HEK293 (cell line): ENCODE measurements around the gene SRP14.
A peak's percentile ranks its signal among the peaks of the same experiment; 100 is the strongest.

Experiments used
- SCRT2 ChIP-seq: fragments of 450-650 bp; formaldehyde crosslinking; IDR thresholded peaks from 2 replicates; pipeline ENCODE4 v1.5.1; 2016; ENCODE audit warnings: missing biosample characterization, missing genetic modification characterization
- ZBTB48 ChIP-seq: fragments of 450-650 bp; formaldehyde crosslinking; IDR thresholded peaks from 2 replicates; pipeline ENCODE4 v1.5.1; 2016; ENCODE audit warnings: missing biosample characterization, missing genetic modification characterization
- ZFP69B ChIP-seq: fragments of 450-650 bp; formaldehyde crosslinking; IDR thresholded peaks from 2 replicates; pipeline ENCODE4 v1.5.1; 2016; ENCODE audit warnings: missing biosample characterization, missing genetic modification characterization
- ZNF155 ChIP-seq: fragments of 450-650 bp; formaldehyde crosslinking; IDR thresholded peaks from 2 replicates; pipeline ENCODE4 v1.5.1; 2016; ENCODE audit warnings: missing biosample characterization, missing genetic modification characterization
- ZNF175 ChIP-seq: fragments of 450-650 bp; formaldehyde crosslinking; IDR thresholded peaks from 2 replicates; pipeline ENCODE4 v1.5.1; 2016; ENCODE audit warnings: missing biosample characterization, missing genetic modification characterization
- ZNF211 ChIP-seq: fragments of 450-650 bp; formaldehyde crosslinking; IDR thresholded peaks from 2 replicates; pipeline ENCODE4 v1.5.1; 2016; ENCODE audit warnings: low read depth, missing biosample characterization, missing genetic modification characterization
- ZNF223 ChIP-seq: fragments of 450-650 bp; formaldehyde crosslinking; IDR thresholded peaks from 2 replicates; pipeline ENCODE4 v1.5.1; 2016; ENCODE audit warnings: missing biosample characterization, missing genetic modification characterization
- ZNF335 ChIP-seq: fragments of 450-650 bp; formaldehyde crosslinking; conservative IDR thresholded peaks from 2 replicates; pipeline ENCODE4 v1.5.1; 2016; ENCODE audit warnings: missing biosample characterization, missing genetic modification characterization
- ZNF394 ChIP-seq: fragments of 450-650 bp; formaldehyde crosslinking; IDR thresholded peaks from 2 replicates; pipeline ENCODE4 v1.5.1; 2016; ENCODE audit warnings: missing biosample characterization, missing genetic modification characterization, mild to moderate bottlenecking, moderate library complexity, borderline replicate concordance
- ZNF416 ChIP-seq: fragments of 450-650 bp; formaldehyde crosslinking; IDR thresholded peaks from 2 replicates; pipeline ENCODE4 v1.5.1; 2016; ENCODE audit warnings: missing biosample characterization, missing genetic modification characterization
- ZNF549 ChIP-seq: fragments of 450-650 bp; IDR thresholded peaks from 2 replicates; pipeline ENCODE4 v1.5.1; 2018; ENCODE audit warnings: missing biosample characterization, missing genetic modification characterization, mild to moderate bottlenecking, inconsistent platforms, moderate library complexity
- ZNF585B ChIP-seq: fragments of 450-650 bp; formaldehyde crosslinking; IDR thresholded peaks from 2 replicates; pipeline ENCODE4 v1.5.1; 2016; ENCODE audit warnings: missing biosample characterization, missing genetic modification characterization
- ZNF610 ChIP-seq: fragments of 450-650 bp; formaldehyde crosslinking; IDR thresholded peaks from 2 replicates; pipeline ENCODE4 v1.5.1; 2016; ENCODE audit warnings: missing biosample characterization, missing genetic modification characterization, borderline replicate concordance
- ZNF624 ChIP-seq: fragments of 450-650 bp; formaldehyde crosslinking; IDR thresholded peaks from 2 replicates; pipeline ENCODE4 v1.5.1; 2017; ENCODE audit warnings: missing biosample characterization, missing genetic modification characterization
- ZNF747 ChIP-seq: fragments of 450-650 bp; formaldehyde crosslinking; IDR thresholded peaks from 2 replicates; pipeline ENCODE4 v1.5.1; 2016; ENCODE audit warnings: missing biosample characterization, missing genetic modification characterization
- ZNF768 ChIP-seq: fragments of 450-650 bp; formaldehyde crosslinking; IDR thresholded peaks from 2 replicates; pipeline ENCODE4 v1.5.1; 2018; ENCODE audit warnings: missing biosample characterization, mild to moderate bottlenecking, missing genetic modification characterization
- ZNF776 ChIP-seq: fragments of 450-650 bp; formaldehyde crosslinking; IDR thresholded peaks from 2 replicates; pipeline ENCODE4 v1.5.0; 2017; ENCODE audit warnings: missing biosample characterization, missing genetic modification characterization, borderline replicate concordance
- TF ChIP-seq, protein P1 (sequence below): fragments of 450-650 bp; formaldehyde crosslinking; IDR thresholded peaks from 2 replicates; pipeline ENCODE4 v1.5.1; 2016; ENCODE audit warnings: missing biosample characterization, missing genetic modification characterization
- TF ChIP-seq, protein P2 (sequence below): fragments of 450-650 bp; formaldehyde crosslinking; IDR thresholded peaks from 2 replicates; pipeline ENCODE4 v1.5.1; 2016; ENCODE audit warnings: missing biosample characterization, missing genetic modification characterization
- TF ChIP-seq, protein P3 (sequence below): fragments of 450-650 bp; formaldehyde crosslinking; IDR thresholded peaks from 2 replicates; pipeline ENCODE4 v1.5.1; 2016; ENCODE audit warnings: missing biosample characterization, missing genetic modification characterization
- TF ChIP-seq, protein P4 (sequence below): fragments of 450-650 bp; formaldehyde crosslinking; IDR thresholded peaks from 2 replicates; pipeline ENCODE4 v1.5.1; 2016; ENCODE audit warnings: missing biosample characterization, missing genetic modification characterization
- TF ChIP-seq, protein P5 (sequence below): fragments of 450-650 bp; formaldehyde crosslinking; IDR thresholded peaks from 2 replicates; pipeline ENCODE4 v1.5.1; 2016; ENCODE audit warnings: missing biosample characterization, missing genetic modification characterization

The SRP14 gene

DNA sequence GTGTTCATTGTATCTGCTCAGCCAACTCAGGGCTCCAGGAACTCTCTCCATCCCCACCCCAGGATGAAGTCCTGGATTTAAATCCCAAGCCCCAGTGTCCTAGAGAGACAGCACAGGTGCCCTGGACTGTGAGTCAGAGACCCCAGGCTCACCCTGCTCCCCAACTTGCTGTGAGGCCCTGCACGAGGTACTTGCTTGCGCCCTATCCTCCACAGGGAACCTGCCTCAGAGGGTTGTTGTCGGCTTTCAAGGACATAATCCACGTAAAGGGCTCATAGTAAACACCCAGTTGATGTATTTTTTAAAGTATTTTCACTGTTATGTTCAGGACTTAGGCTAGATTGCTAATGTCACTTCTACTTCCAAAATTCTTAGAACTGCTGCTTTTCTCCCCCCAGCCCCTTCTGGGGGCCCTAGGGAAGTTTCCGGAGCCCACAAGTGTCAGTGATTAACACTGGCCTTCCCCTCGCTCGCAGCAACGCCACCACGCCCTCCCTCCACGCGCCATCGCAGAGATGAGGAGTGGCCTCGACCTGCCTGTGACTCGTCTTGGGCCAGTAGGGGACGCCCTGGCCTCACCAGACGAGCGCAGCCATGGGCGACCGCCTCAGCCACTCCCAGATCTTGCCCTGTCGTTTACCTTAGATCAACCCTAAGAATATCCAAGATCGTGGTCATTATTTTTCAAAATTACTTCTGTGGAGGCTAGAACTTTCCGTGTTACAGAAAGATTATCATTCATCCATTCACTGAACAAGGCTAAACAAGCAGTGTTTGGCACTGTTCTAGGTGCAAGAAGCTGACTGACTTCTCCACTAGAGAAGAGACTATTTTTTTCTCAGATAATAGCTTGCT lies 6.0 kb upstream of the SRP14 start (continued):
- no peak; the same call in 1 of the 2 replicates for TF ChIP-seq ZBTB48 (tag by site-specific recombination)
- no peak for TF ChIP-seq ZNF211 (tag by site-specific recombination)
- no peak for TF ChIP-seq ZNF747 (tag by site-specific recombination)
- TF ChIP-seq ZNF175 (tag by site-specific recombination): no peak
- peak; percentile 69 for TF ChIP-seq SCRT2 (tag by site-specific recombination)
- TF ChIP-seq, protein P1, sequence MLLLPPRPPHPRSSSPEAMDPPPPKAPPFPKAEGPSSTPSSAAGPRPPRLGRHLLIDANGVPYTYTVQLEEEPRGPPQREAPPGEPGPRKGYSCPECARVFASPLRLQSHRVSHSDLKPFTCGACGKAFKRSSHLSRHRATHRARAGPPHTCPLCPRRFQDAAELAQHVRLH (tag by site-specific recombination): no peak
- TF ChIP-seq, protein P2, sequence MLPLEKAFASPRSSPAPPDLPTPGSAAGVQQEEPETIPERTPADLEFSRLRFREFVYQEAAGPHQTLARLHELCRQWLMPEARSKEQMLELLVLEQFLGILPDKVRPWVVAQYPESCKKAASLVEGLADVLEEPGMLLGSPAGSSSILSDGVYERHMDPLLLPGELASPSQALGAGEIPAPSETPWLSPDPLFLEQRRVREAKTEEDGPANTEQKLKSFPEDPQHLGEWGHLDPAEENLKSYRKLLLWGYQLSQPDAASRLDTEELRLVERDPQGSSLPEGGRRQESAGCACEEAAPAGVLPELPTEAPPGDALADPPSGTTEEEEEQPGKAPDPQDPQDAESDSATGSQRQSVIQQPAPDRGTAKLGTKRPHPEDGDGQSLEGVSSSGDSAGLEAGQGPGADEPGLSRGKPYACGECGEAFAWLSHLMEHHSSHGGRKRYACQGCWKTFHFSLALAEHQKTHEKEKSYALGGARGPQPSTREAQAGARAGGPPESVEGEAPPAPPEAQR (tag by site-specific recombination): no peak
- no peak for TF ChIP-seq ZNF155 (tag by site-specific recombination)
- no peak for TF ChIP-seq ZNF223 (tag by site-specific recombination)
- no peak for TF ChIP-seq ZNF394 (tag by site-specific recombination)
- TF ChIP-seq, protein P3, sequence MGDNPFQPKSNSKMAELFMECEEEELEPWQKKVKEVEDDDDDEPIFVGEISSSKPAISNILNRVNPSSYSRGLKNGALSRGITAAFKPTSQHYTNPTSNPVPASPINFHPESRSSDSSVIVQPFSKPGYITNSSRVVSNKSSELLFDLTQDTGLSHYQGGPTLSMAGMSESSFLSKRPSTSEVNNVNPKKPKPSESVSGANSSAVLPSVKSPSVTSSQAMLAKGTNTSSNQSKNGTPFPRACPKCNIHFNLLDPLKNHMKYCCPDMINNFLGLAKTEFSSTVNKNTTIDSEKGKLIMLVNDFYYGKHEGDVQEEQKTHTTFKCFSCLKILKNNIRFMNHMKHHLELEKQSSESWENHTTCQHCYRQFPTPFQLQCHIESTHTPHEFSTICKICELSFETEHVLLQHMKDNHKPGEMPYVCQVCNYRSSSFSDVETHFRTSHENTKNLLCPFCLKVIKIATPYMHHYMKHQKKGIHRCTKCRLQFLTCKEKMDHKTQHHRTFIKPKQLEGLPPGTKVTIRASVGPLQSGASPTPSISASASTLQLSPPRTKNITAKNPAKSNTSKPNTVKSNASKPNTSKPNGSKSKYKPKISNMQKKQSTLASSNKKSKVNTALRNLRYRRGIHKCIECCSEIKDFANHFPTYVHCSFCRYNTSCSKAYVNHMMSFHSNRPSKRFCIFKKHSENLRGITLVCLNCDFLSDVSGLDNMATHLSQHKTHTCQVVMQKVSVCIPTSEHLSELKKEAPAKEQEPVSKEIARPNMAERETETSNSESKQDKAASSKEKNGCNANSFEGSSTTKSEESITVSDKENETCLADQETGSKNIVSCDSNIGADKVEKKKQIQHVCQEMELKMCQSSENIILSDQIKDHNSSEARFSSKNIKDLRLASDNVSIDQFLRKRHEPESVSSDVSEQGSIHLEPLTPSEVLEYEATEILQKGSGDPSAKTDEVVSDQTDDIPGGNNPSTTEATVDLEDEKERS (tag by site-specific recombination): no peak
- no peak for TF ChIP-seq ZNF624 (tag by site-specific recombination)
- no peak for TF ChIP-seq ZFP69B (tag by site-specific recombination)
- TF ChIP-seq ZNF768: no peak
- no peak for TF ChIP-seq ZNF776 (tag by site-specific recombination)
- TF ChIP-seq ZNF549: no peak
- no peak for TF ChIP-seq ZNF585B (tag by site-specific recombination)
- no peak; the same call in none of the 2 replicates for TF ChIP-seq ZNF335
- no peak for TF ChIP-seq ZNF416 (tag by site-specific recombination)
- TF ChIP-seq ZNF610 (tag by site-specific recombination): no peak
- TF ChIP-seq, protein P4, sequence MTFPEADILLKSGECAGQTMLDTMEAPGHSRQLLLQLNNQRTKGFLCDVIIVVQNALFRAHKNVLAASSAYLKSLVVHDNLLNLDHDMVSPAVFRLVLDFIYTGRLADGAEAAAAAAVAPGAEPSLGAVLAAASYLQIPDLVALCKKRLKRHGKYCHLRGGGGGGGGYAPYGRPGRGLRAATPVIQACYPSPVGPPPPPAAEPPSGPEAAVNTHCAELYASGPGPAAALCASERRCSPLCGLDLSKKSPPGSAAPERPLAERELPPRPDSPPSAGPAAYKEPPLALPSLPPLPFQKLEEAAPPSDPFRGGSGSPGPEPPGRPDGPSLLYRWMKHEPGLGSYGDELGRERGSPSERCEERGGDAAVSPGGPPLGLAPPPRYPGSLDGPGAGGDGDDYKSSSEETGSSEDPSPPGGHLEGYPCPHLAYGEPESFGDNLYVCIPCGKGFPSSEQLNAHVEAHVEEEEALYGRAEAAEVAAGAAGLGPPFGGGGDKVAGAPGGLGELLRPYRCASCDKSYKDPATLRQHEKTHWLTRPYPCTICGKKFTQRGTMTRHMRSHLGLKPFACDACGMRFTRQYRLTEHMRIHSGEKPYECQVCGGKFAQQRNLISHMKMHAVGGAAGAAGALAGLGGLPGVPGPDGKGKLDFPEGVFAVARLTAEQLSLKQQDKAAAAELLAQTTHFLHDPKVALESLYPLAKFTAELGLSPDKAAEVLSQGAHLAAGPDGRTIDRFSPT: no peak
- TF ChIP-seq, protein P5, sequence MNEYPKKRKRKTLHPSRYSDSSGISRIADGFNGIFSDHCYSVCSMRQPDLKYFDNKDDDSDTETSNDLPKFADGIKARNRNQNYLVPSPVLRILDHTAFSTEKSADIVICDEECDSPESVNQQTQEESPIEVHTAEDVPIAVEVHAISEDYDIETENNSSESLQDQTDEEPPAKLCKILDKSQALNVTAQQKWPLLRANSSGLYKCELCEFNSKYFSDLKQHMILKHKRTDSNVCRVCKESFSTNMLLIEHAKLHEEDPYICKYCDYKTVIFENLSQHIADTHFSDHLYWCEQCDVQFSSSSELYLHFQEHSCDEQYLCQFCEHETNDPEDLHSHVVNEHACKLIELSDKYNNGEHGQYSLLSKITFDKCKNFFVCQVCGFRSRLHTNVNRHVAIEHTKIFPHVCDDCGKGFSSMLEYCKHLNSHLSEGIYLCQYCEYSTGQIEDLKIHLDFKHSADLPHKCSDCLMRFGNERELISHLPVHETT (tag by site-specific recombination): no peak
